LNCaP clone FGC (cell line): ENCODE data around the gene KRTAP12-2.
"Not testable (repeated sequence)": the region's sequence is repeated elsewhere in the genome, so short reads cannot be mapped to it uniquely, and the experiment has no call there.

Experiments used
- DNase-seq: peaks from one replicate; pipeline ENCODE4 v3.0.0-alpha.2; 2011; ENCODE audit warnings: low read depth
- H3K4me3 ChIP-seq: 2 replicates; pipeline ENCODE4 v1.5.1; 2011; ENCODE audit warnings: mild to moderate bottlenecking, low read depth, low read length, control low read depth
- TF ChIP-seq, protein P1 (sequence below): IDR thresholded peaks from 2 replicates; pipeline ENCODE4 v1.5.1; 2012; ENCODE audit warnings: mild to moderate bottlenecking; ENCODE audit not compliant: control insufficient read depth, insufficient read depth; ENCODE audit errors: extremely low read depth

KRTAP12-2 gene

DNA sequence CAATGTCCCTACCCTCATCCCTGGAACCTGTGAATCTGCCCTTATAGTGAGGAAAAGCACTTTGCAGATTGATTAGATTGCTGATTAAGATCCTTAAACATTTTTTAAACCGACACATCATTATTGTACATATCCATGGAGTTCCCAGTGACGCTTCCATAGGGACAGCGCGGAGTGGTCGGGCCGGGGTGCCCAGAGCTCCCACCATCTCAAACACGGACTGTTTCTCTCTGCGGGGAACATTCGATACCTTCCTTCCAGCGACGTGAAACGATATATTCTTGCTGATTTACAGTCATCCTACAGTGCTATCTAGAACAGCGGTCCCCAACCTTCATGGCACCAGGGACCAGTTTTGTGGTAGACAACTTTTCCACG lies 34.3 kb upstream of the KRTAP12-2 start:
- no peak overlapping the region for H3K4me3 ChIP-seq
- no peak for DNase-seq
- TF ChIP-seq, protein P1, sequence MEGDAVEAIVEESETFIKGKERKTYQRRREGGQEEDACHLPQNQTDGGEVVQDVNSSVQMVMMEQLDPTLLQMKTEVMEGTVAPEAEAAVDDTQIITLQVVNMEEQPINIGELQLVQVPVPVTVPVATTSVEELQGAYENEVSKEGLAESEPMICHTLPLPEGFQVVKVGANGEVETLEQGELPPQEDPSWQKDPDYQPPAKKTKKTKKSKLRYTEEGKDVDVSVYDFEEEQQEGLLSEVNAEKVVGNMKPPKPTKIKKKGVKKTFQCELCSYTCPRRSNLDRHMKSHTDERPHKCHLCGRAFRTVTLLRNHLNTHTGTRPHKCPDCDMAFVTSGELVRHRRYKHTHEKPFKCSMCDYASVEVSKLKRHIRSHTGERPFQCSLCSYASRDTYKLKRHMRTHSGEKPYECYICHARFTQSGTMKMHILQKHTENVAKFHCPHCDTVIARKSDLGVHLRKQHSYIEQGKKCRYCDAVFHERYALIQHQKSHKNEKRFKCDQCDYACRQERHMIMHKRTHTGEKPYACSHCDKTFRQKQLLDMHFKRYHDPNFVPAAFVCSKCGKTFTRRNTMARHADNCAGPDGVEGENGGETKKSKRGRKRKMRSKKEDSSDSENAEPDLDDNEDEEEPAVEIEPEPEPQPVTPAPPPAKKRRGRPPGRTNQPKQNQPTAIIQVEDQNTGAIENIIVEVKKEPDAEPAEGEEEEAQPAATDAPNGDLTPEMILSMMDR, result no peak

DNA sequence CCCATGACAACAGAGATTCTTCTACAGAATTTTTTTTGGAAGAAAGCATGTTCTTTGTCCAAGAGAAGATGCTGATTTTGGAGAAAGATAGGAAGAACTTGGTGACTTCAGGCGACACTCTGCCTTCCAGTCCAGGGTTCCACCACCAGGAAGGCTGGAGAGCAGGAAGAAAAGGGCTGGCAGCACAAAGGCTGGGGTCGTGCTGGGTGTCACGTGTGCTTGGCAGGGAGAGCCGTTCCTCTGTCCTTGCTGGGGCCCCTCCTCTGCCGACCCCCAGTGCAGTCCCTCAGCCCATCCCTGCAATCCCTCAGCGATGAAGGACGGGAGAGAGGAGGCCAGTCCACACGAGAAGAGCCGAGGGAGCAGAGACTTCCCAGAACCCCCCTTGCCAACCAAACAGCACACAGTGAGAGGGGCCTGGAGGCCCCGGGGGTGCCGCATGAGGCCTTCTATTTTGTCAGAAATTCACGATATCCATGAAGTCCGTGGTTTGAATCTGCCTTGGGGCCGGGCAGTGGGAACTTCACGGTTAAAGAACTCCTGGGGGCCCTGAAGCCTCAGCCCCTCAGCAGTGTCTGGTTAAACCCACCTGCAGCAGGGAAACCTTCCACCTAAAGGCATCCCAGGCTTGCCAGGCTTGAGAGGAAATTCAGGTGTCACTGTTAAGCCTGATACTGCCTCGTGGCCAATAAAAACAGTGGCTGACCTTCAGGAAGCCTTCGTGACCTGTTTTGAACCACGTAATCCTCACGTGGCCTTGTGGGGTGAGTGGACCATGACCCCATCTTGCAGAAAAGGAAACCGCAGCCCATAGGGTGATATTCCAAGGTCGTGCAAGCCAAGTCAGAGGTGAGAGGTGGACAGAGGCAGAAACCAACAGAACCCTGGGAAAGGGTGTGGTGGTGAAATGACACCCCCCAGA lies 33.6 kb upstream of the KRTAP12-2 start:
- no peak for DNase-seq
- H3K4me3 ChIP-seq, result no peak overlapping the region
- TF ChIP-seq, protein P1, result no peak

DNA sequence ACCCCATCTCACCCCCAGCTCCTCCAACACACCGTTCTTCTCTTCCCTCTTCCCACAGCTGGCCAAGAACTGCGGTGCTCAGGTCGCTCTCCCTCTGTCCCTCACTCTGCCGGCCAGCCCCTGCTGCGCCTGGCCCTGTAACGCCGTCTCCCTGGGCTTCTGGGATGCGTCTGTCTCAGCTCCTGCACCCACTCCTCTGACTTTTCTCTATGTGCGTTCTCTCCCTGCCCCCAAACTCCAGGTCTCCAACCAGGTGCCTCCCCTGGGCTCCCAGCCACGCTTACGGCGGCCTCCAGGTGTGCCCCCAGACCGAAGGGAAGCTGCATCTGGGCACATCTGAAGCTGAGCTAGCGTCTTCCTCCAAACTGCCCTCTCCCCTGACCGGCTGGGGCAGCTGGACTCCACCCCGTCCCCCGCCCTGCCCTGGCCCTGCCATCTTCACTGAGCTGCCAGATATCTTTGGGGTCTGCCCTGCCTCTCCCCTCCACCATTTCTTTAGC lies 32.8 kb upstream of the KRTAP12-2 start:
- TF ChIP-seq, protein P1, result no peak
- H3K4me3 ChIP-seq, result no peak overlapping the region
- DNase-seq, result no peak

DNA sequence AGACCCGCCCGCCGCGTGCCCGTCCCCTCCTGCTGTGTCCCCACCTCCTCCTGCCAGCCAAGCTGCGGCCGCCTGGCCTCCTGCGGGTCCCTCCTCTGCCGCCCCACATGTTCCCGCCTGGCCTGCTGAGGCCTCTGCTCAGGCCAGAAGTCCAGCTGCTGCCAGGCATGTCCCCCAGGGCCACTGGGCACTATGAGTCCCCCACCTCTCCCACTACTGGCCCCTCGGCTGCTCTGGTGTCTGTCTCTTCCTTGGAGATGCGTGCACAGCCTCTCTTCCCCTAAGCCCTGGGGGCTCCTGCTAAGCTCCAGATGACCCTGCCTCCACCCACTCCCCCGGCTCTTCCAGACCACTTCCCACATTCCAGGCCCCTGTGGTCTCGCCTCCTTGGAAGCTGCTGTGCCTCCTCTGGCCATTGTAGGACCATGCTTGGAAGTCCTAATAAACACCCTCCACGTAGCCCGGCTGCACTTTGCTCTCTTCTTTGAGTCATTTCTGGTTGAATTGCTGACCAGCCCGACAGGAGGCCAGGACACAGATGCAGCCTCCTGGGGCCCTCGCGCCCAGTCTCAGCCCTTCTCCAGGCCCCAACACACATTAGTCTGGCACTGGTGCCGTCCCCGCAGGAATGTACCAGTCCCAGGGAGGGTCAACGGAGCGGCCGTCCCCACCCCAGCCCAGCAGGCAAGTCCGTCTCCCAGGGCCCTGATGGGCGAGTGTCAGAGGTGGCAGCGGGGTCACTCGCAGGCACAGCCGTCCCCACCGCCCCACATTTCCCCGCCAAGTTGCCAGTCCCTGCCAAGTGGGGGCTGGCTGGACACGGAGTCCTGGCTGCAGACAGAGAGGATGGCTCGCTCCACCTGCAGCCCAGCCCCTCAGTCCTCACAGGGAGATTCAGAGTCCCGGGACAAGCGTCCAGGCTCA lies 31.3 kb upstream of the KRTAP12-2 start:
- no peak for DNase-seq
- TF ChIP-seq, protein P1, result no peak
- no peak overlapping the region for H3K4me3 ChIP-seq

DNA sequence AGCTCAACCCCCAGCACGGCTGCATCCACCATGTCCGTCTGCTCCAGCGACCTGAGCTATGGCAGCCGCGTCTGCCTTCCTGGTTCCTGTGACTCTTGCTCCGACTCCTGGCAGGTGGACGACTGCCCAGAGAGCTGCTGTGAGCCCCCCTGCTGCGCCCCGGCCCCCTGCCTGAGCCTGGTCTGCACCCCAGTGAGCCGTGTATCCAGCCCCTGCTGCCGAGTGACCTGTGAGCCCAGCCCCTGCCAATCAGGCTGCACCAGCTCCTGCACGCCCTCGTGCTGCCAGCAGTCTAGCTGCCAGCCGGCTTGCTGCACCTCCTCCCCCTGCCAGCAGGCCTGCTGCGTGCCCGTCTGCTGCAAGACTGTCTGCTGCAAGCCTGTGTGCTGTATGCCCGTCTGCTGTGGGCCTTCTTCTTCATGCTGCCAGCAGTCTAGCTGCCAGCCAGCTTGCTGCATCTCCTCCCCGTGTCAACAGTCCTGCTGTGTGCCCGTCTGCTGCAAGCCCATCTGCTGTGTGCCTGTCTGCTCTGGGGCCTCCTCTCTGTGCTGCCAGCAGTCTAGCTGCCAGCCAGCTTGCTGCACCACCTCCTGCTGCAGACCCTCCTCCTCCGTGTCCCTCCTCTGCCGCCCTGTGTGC lies 30.6 kb upstream of the KRTAP12-2 start, which contains the start of gene KRTAP10-12:
Gene KRTAP10-12, plus strand, starts transcription at position 1 of the 639 bp plus-strand sequence. Its CDS starts 30 bp downstream, at position 31.
- H3K4me3 ChIP-seq, DNase-seq: not testable (repeated sequence)

GRCh38 chr21:44696572-44696971 lies 29.8 kb upstream of the KRTAP12-2 start:
- DNase-seq, result no peak
- no peak overlapping the region for H3K4me3 ChIP-seq
- TF ChIP-seq, protein P1, result no peak

DNA sequence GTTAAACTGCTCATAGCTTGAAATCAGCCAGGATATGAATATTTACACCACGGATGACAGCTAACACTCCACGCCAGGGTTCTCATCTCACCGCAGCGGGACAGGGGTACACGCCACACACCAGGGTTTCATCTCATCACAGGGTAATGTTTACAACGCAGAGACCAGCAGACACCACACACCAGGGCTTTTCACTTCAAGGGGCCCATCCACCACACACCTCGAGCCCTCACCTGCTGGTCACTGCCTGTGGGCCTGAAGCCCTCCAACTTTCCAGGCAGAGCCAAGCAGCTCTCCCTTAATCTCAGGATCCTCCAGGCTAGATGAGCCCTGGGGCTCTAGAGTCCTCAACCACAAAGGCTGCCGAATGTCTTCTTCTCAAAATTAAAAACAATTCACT lies 28.9 kb upstream of the KRTAP12-2 start:
- no peak for DNase-seq
- H3K4me3 ChIP-seq, result no peak overlapping the region
- TF ChIP-seq, protein P1, result no peak
